ENCODE measurements around the gene SLC38A10. TPM values are rescaled to one million over a fixed set of nuclear protein-coding genes. Genes with fewer than 3 reads are reported as not detected.
A peak's percentile ranks its signal among the peaks of the same experiment; 100 is the strongest.

The SLC38A10 gene
- total RNA-seq, 1 experiment from 2014 or later = 43.8 TPM

DNA sequence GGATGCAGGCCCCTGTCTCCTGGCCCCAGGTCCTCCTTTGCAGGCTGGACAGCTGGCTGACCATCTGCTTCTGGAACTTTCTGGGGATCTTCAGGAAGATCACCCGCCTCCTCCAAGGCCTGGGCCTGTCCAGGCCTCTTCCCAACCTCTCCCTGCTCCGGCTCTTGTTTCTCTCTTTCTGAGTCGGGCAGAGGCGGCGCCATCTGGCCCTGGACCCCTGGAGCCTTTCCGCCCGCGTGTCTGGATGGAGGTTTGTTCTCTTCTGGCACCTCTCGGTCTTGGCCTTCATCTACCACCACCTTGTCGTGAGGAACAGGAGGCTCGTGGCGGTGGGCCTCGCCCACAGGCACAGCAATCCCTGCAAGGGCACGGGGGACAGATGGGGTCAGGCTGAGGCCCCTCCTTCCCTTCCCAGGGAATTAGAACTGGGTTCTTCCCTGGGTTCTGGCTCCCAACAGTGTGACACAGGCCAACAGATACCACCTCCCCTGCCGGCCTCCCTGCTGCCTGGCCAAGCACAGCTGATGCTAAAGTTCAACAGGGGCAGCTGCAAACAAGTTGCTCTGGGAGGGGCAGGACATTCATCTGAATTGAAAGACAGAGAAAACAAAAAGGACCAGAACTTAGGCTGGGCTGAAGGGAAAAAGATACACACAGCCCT is 42.7 kb downstream of the SLC38A10 start:
- Histone ChIP-seq H2AK5ac (ENCODE audit: insufficient read length, low read length) (no peak overlapping the region), H3T11ph (ENCODE audit: low read length) (no peak overlapping the region), H3K4me1 (ENCODE audit: insufficient read depth, low read length) (no peaks in the 10 kb centered on the region), H2BK120ac (ENCODE audit: low read depth, low read length, poor library complexity, severe bottlenecking) (no peak overlapping the region), H2BK15ac (ENCODE audit: low read depth, low read length) (no peak overlapping the region), H3K4me2 (ENCODE audit: insufficient read depth, insufficient read length, low read length) (no peak overlapping the region), H4K5ac (ENCODE audit: insufficient read length, low read depth, low read length) (no peak overlapping the region), H3K14ac (ENCODE audit: insufficient read depth, low read length) (no peak overlapping the region), H4K20me1 (ENCODE audit: control insufficient read depth, insufficient read depth, insufficient read length) (no peaks in the 10 kb centered on the region), H3K9me3 (ENCODE audit: control insufficient read depth, low read depth, low read length) (no peaks in the 10 kb centered on the region), H3K79me2 (ENCODE audit: insufficient read depth, low read length) (no peaks in the 10 kb centered on the region), H3K27me3 (ENCODE audit: insufficient read depth, low read length) (no peaks in the 10 kb centered on the region), H4K91ac (ENCODE audit: insufficient read length, low read depth, low read length) (no peak overlapping the region), H3K79me1 (ENCODE audit: insufficient read depth, low read depth, low read length, poor library complexity, severe bottlenecking) (no peaks in the 10 kb centered on the region), H2BK20ac (ENCODE audit: low read depth, low read length, poor library complexity, severe bottlenecking) (no peak overlapping the region), H3K27ac (ENCODE audit: insufficient read length, low read depth, low read length) (no peak overlapping the region), H3K23ac (ENCODE audit: insufficient read length, low read depth, low read length) (no peak overlapping the region), H3K56ac (ENCODE audit: insufficient read length, low read depth, low read length) (no peak overlapping the region), H2AFZ (ENCODE audit: low read length) (no peak overlapping the region), H3K18ac (ENCODE audit: insufficient read length, low read depth, low read length) (no peak overlapping the region), H4K8ac (replicated peaks; ENCODE audit: insufficient read length, low read depth, low read length) (no peak overlapping the region), H3K4ac (ENCODE audit: low read depth, low read length) (no peak overlapping the region), H2BK5ac (ENCODE audit: insufficient read length, low read length) (no peak overlapping the region), H3K9ac (ENCODE audit: extremely low read depth, insufficient read length, low read length) (no peak overlapping the region), H3K23me2 (ENCODE audit: insufficient read length, low read depth, low read length, poor library complexity, severe bottlenecking) (no peaks in the 10 kb centered on the region), H2BK12ac (ENCODE audit: insufficient read length, low read depth, low read length) (no peak overlapping the region)
- peak overlapping the region in 1 of 2 experiments; percentile 53; a peak in 1 of 5 replicates for H3K4me3 Mint-ChIP-seq
- H3K27ac Mint-ChIP-seq = 0 out of 7 replicates have a peak overlapping the region, but pooled peaks of 1 of the 3 experiments have one; percentile 48
- H3K36me3 Mint-ChIP-seq (ENCODE audit: insufficient read depth in 1 of 3, low read depth in 3 of 3) = peaks cover 11 to 15% (median 11%) of the 10 kb centered on the region in 3 experiments
- H3K4me1 Mint-ChIP-seq = peaks cover 15 to 25% of the 10 kb centered on the region in 2 experiments
- no peak for TF ChIP-seq CTCF (conservative IDR thresholded peaks at IDR 0.05)
- H3K9me3 Mint-ChIP-seq = no peaks in the 10 kb centered on the region; a peak in 1 of 5 replicates
- no peaks in the 10 kb centered on the region for H3K27me3 Mint-ChIP-seq (ENCODE audit: low read depth)
- no peak for DNase-seq
- no CpG with 5 or more reads among the region's 15 CpGs for WGBS (ENCODE audit: extremely low coverage, insufficient read length, low lambda C conversion rate)

Measured in H9 (cell line).